Measurements from ENCODE around the gene SLC25A10. TPM values are rescaled to one million over a fixed set of nuclear protein-coding genes. Genes with fewer than 3 reads are reported as not detected.

SLC25A10 gene
- total and polyA plus RNA-seq, 2 of the 8 experiments (the other 6 are each of a cell fraction or from before 2014, with no cell fraction given) = 22.2 to 43.0 TPM

DNA sequence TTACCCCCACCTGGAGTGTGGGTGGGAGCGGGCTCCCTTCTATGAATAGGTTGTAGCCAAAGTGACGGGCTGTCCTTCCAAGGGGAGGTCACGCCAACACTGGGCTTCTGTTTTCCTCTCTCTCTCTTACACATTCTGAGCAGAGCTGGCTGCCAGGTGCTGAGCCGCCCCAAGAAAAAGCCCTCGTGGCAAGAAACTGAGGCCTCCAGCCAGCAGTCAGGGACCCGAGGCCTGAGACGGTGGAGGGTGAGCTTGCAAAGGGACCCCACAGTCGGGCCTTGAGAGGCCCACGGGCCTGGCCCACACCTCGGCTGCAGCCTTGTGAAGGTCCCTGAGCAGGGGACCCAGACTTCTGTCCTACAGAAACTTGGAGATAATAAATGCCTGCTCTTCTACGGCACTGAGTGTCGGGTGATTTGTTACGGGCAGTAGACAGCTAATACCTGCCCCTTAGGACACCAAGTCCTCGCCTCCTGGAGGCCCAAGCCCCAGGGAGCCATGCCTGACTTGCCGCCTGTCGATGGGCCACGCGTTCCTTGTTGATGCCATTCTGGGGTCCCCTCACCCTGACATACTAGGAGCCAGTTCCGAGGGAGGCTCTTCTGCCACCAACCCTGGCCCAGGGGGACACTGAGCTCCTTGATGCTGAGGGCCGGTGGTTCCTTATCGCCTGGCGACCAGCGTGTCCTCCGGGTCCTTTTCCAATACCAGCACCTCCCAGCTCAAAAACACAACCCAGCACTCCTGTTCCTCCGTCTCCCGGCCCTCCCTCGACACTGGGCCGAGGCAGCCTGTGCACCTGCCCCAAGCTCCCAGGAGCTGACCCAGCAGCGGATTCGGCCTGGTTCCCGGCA, 26.1 kb downstream of the SLC25A10 start (continued):
- TF ChIP-seq, protein P1, sequence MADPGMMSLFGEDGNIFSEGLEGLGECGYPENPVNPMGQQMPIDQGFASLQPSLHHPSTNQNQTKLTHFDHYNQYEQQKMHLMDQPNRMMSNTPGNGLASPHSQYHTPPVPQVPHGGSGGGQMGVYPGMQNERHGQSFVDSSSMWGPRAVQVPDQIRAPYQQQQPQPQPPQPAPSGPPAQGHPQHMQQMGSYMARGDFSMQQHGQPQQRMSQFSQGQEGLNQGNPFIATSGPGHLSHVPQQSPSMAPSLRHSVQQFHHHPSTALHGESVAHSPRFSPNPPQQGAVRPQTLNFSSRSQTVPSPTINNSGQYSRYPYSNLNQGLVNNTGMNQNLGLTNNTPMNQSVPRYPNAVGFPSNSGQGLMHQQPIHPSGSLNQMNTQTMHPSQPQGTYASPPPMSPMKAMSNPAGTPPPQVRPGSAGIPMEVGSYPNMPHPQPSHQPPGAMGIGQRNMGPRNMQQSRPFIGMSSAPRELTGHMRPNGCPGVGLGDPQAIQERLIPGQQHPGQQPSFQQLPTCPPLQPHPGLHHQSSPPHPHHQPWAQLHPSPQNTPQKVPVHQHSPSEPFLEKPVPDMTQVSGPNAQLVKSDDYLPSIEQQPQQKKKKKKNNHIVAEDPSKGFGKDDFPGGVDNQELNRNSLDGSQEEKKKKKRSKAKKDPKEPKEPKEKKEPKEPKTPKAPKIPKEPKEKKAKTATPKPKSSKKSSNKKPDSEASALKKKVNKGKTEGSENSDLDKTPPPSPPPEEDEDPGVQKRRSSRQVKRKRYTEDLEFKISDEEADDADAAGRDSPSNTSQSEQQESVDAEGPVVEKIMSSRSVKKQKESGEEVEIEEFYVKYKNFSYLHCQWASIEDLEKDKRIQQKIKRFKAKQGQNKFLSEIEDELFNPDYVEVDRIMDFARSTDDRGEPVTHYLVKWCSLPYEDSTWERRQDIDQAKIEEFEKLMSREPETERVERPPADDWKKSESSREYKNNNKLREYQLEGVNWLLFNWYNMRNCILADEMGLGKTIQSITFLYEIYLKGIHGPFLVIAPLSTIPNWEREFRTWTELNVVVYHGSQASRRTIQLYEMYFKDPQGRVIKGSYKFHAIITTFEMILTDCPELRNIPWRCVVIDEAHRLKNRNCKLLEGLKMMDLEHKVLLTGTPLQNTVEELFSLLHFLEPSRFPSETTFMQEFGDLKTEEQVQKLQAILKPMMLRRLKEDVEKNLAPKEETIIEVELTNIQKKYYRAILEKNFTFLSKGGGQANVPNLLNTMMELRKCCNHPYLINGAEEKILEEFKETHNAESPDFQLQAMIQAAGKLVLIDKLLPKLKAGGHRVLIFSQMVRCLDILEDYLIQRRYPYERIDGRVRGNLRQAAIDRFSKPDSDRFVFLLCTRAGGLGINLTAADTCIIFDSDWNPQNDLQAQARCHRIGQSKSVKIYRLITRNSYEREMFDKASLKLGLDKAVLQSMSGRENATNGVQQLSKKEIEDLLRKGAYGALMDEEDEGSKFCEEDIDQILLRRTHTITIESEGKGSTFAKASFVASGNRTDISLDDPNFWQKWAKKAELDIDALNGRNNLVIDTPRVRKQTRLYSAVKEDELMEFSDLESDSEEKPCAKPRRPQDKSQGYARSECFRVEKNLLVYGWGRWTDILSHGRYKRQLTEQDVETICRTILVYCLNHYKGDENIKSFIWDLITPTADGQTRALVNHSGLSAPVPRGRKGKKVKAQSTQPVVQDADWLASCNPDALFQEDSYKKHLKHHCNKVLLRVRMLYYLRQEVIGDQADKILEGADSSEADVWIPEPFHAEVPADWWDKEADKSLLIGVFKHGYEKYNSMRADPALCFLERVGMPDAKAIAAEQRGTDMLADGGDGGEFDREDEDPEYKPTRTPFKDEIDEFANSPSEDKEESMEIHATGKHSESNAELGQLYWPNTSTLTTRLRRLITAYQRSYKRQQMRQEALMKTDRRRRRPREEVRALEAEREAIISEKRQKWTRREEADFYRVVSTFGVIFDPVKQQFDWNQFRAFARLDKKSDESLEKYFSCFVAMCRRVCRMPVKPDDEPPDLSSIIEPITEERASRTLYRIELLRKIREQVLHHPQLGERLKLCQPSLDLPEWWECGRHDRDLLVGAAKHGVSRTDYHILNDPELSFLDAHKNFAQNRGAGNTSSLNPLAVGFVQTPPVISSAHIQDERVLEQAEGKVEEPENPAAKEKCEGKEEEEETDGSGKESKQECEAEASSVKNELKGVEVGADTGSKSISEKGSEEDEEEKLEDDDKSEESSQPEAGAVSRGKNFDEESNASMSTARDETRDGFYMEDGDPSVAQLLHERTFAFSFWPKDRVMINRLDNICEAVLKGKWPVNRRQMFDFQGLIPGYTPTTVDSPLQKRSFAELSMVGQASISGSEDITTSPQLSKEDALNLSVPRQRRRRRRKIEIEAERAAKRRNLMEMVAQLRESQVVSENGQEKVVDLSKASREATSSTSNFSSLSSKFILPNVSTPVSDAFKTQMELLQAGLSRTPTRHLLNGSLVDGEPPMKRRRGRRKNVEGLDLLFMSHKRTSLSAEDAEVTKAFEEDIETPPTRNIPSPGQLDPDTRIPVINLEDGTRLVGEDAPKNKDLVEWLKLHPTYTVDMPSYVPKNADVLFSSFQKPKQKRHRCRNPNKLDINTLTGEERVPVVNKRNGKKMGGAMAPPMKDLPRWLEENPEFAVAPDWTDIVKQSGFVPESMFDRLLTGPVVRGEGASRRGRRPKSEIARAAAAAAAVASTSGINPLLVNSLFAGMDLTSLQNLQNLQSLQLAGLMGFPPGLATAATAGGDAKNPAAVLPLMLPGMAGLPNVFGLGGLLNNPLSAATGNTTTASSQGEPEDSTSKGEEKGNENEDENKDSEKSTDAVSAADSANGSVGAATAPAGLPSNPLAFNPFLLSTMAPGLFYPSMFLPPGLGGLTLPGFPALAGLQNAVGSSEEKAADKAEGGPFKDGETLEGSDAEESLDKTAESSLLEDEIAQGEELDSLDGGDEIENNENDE (IDR thresholded peaks at IDR 0.05; ENCODE audit: insufficient replicate concordance, low read length) = no peak

Data from H1 (cell line).